ENCODE results near the gene IPO4. TPM values are rescaled to one million over a fixed set of nuclear protein-coding genes. Genes with fewer than 3 reads are reported as not detected.

IPO4 gene
- total and polyA plus RNA-seq, 10 of the 15 experiments (the other 5 are each of a cell fraction or from before 2014, with no cell fraction given) = 7.8 to 139 (median 37.6) TPM

DNA sequence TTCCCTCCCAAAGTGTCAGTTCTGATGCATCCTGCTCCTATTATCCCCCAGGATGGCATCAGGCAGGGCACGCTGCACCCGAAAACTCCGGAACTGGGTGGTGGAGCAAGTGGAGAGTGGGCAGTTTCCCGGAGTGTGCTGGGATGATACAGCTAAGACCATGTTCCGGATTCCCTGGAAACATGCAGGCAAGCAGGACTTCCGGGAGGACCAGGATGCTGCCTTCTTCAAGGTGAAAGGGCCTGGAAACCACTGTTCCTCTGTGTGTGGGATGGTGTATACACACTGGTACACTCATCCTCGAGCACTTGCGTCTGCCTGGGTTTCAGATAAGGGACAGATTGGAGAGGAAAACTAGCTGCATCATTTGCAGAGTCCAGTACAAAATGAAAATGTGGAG, 26.5 kb downstream of the IPO4 start (continued):
- TF ChIP-seq, protein P1, sequence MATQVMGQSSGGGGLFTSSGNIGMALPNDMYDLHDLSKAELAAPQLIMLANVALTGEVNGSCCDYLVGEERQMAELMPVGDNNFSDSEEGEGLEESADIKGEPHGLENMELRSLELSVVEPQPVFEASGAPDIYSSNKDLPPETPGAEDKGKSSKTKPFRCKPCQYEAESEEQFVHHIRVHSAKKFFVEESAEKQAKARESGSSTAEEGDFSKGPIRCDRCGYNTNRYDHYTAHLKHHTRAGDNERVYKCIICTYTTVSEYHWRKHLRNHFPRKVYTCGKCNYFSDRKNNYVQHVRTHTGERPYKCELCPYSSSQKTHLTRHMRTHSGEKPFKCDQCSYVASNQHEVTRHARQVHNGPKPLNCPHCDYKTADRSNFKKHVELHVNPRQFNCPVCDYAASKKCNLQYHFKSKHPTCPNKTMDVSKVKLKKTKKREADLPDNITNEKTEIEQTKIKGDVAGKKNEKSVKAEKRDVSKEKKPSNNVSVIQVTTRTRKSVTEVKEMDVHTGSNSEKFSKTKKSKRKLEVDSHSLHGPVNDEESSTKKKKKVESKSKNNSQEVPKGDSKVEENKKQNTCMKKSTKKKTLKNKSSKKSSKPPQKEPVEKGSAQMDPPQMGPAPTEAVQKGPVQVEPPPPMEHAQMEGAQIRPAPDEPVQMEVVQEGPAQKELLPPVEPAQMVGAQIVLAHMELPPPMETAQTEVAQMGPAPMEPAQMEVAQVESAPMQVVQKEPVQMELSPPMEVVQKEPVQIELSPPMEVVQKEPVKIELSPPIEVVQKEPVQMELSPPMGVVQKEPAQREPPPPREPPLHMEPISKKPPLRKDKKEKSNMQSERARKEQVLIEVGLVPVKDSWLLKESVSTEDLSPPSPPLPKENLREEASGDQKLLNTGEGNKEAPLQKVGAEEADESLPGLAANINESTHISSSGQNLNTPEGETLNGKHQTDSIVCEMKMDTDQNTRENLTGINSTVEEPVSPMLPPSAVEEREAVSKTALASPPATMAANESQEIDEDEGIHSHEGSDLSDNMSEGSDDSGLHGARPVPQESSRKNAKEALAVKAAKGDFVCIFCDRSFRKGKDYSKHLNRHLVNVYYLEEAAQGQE (IDR thresholded peaks at IDR 0.05; ENCODE audit: low read depth, low read length) = no peak
- peak; percentile 30; the same call in 1 of the 3 replicates for TF ChIP-seq POU2F2 (IDR thresholded peaks at IDR 0.05; ENCODE audit: borderline replicate concordance, low read depth, low read length)

DNA sequence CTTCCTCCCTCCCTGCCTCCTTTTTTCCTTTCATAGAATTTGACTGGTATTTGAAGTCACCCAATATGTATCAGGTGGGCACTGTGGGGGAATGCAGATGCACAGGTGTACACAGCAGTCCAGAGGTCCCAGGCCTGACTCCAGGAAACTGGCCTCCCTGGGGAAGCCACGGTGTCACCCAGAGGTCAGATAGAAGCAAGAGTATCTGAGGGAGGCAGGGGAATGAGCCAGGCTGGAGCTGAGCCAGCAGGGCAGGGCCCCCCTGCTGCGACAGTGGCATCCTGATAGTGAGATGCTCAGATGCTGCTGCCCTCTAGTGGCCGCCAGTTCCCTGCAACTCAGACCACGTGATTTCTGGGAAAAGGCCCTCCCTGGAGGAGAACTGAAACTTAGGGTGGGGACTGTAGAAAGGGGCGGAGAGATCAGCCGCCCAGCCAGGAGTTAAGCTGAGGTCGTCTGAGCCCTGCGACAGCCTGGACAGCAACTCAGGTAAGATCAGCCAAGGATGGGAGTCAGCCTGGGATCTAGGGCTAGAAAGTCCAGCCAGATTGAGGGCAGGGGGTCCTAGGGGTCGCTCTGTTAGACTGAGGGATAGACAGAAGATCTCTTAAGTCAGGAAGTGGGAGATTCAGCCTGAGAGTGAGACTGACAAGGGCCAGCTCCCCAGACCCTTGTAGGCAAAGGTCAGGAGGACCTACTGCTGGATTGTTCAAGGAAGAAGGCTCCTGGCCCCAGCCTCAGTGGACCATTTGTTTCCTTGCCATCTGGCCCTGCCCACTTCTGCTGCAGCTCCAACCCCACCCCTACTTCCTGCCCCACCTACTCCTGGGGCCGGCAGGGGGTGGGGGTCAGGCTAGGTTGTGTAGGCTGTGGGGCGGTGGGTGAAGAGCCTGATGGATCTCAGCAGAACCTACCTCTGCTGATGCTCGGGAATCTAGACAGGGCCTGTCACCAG, 27.5 kb downstream of the IPO4 start, which contains the start of gene IRF9:
Gene IRF9, plus strand, starts transcription at position 416 of the 955 bp plus-strand sequence. CDS start 880 bp downstream, outside the sequence.
- CTCF ChIA-PET = interaction anchor here (0.8 to 4.2 kb wide), 39 partner anchors 9 to 529 kb away, joined by 3 to 63 read pairs (median 5); partner anchors contain the start of genes CARMIL3, CHMP4A, CIDEB and DCAF11
- FAIRE-seq (peak; percentile 97), DNase-seq (ENCODE audit: low read depth, low spot score) (peak; percentile 98), ATAC-seq (peak; percentile 91)
- Histone ChIP-seq H3K79me2 (ENCODE audit: control insufficient read depth, insufficient read depth, low read length) (peaks cover 43% of the 10 kb centered on the region), H3K4me1 (ENCODE audit: control insufficient read depth, insufficient read depth, low read length) (peaks cover 38% of the 10 kb centered on the region), H4K20me1 (ENCODE audit: control insufficient read depth, insufficient read depth) (no peaks in the 10 kb centered on the region), H3K4me2 (ENCODE audit: control insufficient read depth, insufficient read depth) (peak within 1 kb of the TSS; percentile 90), H3K27ac (ENCODE audit: control insufficient read depth, insufficient read depth) (peak within 1 kb of the TSS; percentile 96), H3K4me3 (peak within 1 kb of the TSS; percentile 99), H2AFZ (ENCODE audit: control insufficient read depth, low read depth, low read length) (peak within 1 kb of the TSS; percentile 14), H3K9me3 (replicated peaks; ENCODE audit: control insufficient read depth, insufficient read depth, low read length) (no peaks in the 10 kb centered on the region), H3K27me3 (replicated peaks in 1 of 2; ENCODE audit: control insufficient read depth in 2 of 2, insufficient read depth in 2 of 2, low read length in 1 of 2) (no peaks in the 10 kb centered on the region), H3K9ac (ENCODE audit: control insufficient read depth, insufficient read depth, low read length) (peak within 1 kb of the TSS; percentile 83), H3K36me3 (ENCODE audit: control insufficient read depth in 2 of 2, insufficient read depth in 2 of 2, low read length in 1 of 2) (peaks cover 42 to 50% of the 10 kb centered on the region in 2 experiments)
- SMC1A ChIA-PET (ENCODE audit: uncharacterized antibody, unreplicated experiment) = interaction anchor here (0.7 to 4.9 kb wide), 32 partner anchors 10 to 146 kb away, joined by 3 to 54 read pairs (median 5); partner anchors contain the start of genes CHMP4A, CIDEB, DCAF11 and DHRS1
- 0% methylated on average over 12 of the region's 12 CpGs for WGBS (ENCODE audit: insufficient coverage, insufficient replicate concordance, low lambda C conversion rate, missing lambda C conversion rate)
- POLR2A ChIA-PET = interaction anchor here (0.8 to 4.8 kb wide), 27 partner anchors 9 to 138 kb away, joined by 3 to 99 read pairs (median 8); partner anchors contain the start of genes CHMP4A, DCAF11, DHRS1 and EMC9
- intact Hi-C loops (cut with micrococcal nuclease; ENCODE audit: unreplicated experiment) (loop anchor here (1.0 kb wide), 6 partner anchors 14 to 147 kb away; partner anchors contain the start of genes CHMP4A, DCAF11, NRL and RNF31), in situ Hi-C loops (cut with MboI) (no loop called here)
- RAD21 ChIA-PET (ENCODE audit: unreplicated experiment) = interaction anchor here (0.6 to 4.5 kb wide), 30 partner anchors 10 to 270 kb away, joined by 3 to 60 read pairs (median 8); partner anchors contain the start of genes CHMP4A, CIDEB, DCAF11 and EMC9
- BruUV-seq (replicated peaks) = no TSS peak
- TF ChIP-seq, protein P2, sequence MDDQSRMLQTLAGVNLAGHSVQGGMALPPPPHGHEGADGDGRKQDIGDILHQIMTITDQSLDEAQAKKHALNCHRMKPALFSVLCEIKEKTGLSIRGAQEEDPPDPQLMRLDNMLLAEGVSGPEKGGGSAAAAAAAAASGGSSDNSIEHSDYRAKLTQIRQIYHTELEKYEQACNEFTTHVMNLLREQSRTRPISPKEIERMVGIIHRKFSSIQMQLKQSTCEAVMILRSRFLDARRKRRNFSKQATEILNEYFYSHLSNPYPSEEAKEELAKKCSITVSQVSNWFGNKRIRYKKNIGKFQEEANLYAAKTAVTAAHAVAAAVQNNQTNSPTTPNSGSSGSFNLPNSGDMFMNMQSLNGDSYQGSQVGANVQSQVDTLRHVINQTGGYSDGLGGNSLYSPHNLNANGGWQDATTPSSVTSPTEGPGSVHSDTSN (IDR thresholded peaks at IDR 0.05; ENCODE audit: insufficient replicate concordance, low read depth, low read length) = no peak
- TF ChIP-seq SIX5 (IDR thresholded peaks at IDR 0.05; ENCODE audit: low read depth, low read length, severe bottlenecking) = peak; percentile 22
- TF ChIP-seq, protein P3, sequence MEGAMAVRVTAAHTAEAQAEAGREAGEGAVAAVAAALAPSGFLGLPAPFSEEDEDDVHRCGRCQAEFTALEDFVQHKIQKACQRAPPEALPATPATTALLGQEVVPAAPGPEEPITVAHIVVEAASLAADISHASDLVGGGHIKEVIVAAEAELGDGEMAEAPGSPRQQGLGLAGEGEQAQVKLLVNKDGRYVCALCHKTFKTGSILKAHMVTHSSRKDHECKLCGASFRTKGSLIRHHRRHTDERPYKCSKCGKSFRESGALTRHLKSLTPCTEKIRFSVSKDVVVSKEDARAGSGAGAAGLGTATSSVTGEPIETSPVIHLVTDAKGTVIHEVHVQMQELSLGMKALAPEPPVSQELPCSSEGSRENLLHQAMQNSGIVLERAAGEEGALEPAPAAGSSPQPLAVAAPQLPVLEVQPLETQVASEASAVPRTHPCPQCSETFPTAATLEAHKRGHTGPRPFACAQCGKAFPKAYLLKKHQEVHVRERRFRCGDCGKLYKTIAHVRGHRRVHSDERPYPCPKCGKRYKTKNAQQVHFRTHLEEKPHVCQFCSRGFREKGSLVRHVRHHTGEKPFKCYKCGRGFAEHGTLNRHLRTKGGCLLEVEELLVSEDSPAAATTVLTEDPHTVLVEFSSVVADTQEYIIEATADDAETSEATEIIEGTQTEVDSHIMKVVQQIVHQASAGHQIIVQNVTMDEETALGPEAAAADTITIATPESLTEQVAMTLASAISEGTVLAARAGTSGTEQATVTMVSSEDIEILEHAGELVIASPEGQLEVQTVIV (IDR thresholded peaks at IDR 0.05; ENCODE audit: borderline replicate concordance, partially characterized antibody) = no peak
- TF ChIP-seq ZNF622 (IDR thresholded peaks at IDR 0.05) = no peak
- peak; percentile 100 for TF ChIP-seq STAT3 (IDR thresholded peaks at IDR 0.05; ENCODE audit: low read depth, low read length)
- TF ChIP-seq CBX3 (IDR thresholded peaks at IDR 0.05; ENCODE audit: borderline replicate concordance, low read depth) = no peak
- TF ChIP-seq GATAD2B (conservative IDR thresholded peaks at IDR 0.05; ENCODE audit: low read depth) = 0 out of 2 replicates have a peak, but pooled peaks have one; percentile 41
- no peak for TF ChIP-seq ZSCAN29 (IDR thresholded peaks at IDR 0.05)
- TF ChIP-seq SMAD1 (IDR thresholded peaks at IDR 0.05; ENCODE audit: low read depth, partially characterized antibody) = peak; percentile 91
- no peak for TF ChIP-seq YBX1 (IDR thresholded peaks at IDR 0.05)

Data from GM12878 (cell line).